Effector memory CD4-positive, alpha-beta T cell (primary cell): ENCODE data around the gene ARID1A.
A peak's percentile ranks its signal among the peaks of the same experiment; 100 is the strongest.

ENCODE experiments used
- DNase-seq, 3 donors: peaks; one replicate each; pipeline ENCODE4 v3.0.0-alpha.2; 2020
- H3K27ac ChIP-seq: 2 replicates; pipeline ENCODE4 v1.7.0; 2013; ENCODE audit warnings: mild to moderate bottlenecking, low read length, moderate library complexity; ENCODE audit not compliant: insufficient read depth, poor library complexity, severe bottlenecking
- H3K27me3 ChIP-seq: replicated peaks from 2 replicates; pipeline ENCODE4 v1.7.0; 2013; ENCODE audit warnings: mild to moderate bottlenecking, low read length; ENCODE audit not compliant: insufficient read depth, control insufficient read depth, poor library complexity, severe bottlenecking
- H3K36me3 ChIP-seq: 2 replicates; pipeline ENCODE4 v1.7.0; 2013; ENCODE audit warnings: mild to moderate bottlenecking, low read length, moderate library complexity; ENCODE audit not compliant: control insufficient read depth, insufficient read depth
- H3K4me1 ChIP-seq: 2 replicates; pipeline ENCODE4 v1.7.0; 2013; ENCODE audit warnings: low read length, mild to moderate bottlenecking; ENCODE audit not compliant: control insufficient read depth, insufficient read depth, poor library complexity, severe bottlenecking
- H3K4me3 ChIP-seq: 2 replicates; pipeline ENCODE4 v1.7.0; 2013; ENCODE audit warnings: low read length, low read depth, mild to moderate bottlenecking; ENCODE audit not compliant: insufficient read depth, poor library complexity, severe bottlenecking
- H3K9me3 ChIP-seq: 2 replicates; pipeline ENCODE4 v1.7.0; 2013; ENCODE audit warnings: mild to moderate bottlenecking, low read length, moderate library complexity; ENCODE audit not compliant: control insufficient read depth

ARID1A gene

GRCh38 chr1:26775666-26776065 is 79.9 kb downstream of the ARID1A start:
- H3K36me3 ChIP-seq = peaks cover 100% of the 10 kb centered on the region
- DNase-seq = no peak
- H3K4me3 ChIP-seq = no peak overlapping the region
- H3K27me3 ChIP-seq = no peaks in the 10 kb centered on the region
- no peaks in the 10 kb centered on the region for H3K4me1 ChIP-seq
- H3K27ac ChIP-seq = no peak overlapping the region
- no peaks in the 10 kb centered on the region for H3K9me3 ChIP-seq

DNA sequence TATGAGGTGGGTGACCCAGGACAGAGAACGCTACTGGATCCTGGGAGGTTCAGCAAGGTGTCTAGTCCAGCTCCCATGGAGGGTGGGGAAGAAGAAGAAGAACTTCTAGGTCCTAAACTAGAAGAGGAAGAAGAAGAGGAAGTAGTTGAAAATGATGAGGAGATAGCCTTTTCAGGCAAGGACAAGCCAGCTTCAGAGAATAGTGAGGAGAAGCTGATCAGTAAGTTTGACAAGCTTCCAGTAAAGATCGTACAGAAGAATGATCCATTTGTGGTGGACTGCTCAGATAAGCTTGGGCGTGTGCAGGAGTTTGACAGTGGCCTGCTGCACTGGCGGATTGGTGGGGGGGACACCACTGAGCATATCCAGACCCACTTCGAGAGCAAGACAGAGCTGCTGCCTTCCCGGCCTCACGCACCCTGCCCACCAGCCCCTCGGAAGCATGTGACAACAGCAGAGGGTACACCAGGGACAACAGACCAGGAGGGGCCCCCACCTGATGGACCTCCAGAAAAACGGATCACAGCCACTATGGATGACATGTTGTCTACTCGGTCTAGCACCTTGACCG is 83.4 kb downstream of the ARID1A start:
- Histone ChIP-seq H3K9me3 (no peaks in the 10 kb centered on the region), H3K4me3 (no peak overlapping the region), H3K36me3 (peaks cover 75% of the 10 kb centered on the region), H3K27me3 (no peaks in the 10 kb centered on the region), H3K27ac (no peak overlapping the region), H3K4me1 (no peaks in the 10 kb centered on the region)
- no peak for DNase-seq

GRCh38 chr1:26780344-26780957 is 84.6 kb downstream of the ARID1A start:
- H3K9me3 ChIP-seq = no peaks in the 10 kb centered on the region
- no peak overlapping the region for H3K4me3 ChIP-seq
- H3K27me3 ChIP-seq = no peaks in the 10 kb centered on the region
- peaks cover 1% of the 10 kb centered on the region for H3K4me1 ChIP-seq
- peaks cover 62% of the 10 kb centered on the region for H3K36me3 ChIP-seq
- H3K27ac ChIP-seq = peak overlapping the region; percentile 8
- DNase-seq = no peak

GRCh38 chr1:26781206-26781825 is 85.5 kb downstream of the ARID1A start:
- Histone ChIP-seq H3K9me3 (no peaks in the 10 kb centered on the region), H3K4me1 (peaks cover 10% of the 10 kb centered on the region), H3K27me3 (no peaks in the 10 kb centered on the region), H3K4me3 (no peak overlapping the region), H3K27ac (no peak overlapping the region), H3K36me3 (peaks cover 54% of the 10 kb centered on the region)
- no peak for DNase-seq

- no peaks in the 10 kb centered on the region for H3K27me3 ChIP-seq
- peaks cover 40% of the 10 kb centered on the region for H3K36me3 ChIP-seq
- peaks cover 21% of the 10 kb centered on the region for H3K4me1 ChIP-seq
- H3K27ac ChIP-seq = peak overlapping the region; percentile 5
- no peaks in the 10 kb centered on the region for H3K9me3 ChIP-seq
- no peak overlapping the region for H3K4me3 ChIP-seq
- DNase-seq = no peak
Measured at GRCh38 chr1:26782521-26783212, 86.9 kb downstream of the ARID1A start.

DNA sequence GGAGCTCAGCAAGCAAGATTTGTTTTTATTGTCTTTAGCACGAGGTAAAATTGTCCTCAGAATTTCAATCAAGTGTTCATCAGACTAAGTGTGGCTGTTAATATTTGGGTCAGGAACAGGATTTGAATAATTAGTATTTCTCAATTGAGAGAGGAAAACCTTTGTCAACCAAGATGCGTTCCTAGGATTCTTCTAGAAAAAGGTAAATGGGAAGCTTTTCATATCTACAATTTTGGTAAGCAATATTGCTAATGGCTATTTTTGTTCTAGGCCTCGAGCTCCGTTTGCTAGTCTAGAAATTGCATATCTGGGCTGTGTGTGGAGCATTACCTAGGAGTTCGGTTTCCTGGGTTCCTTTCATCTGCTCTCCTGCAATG is 87.8 kb downstream of the ARID1A start:
- H3K4me3 ChIP-seq = no peak overlapping the region
- peaks cover 21% of the 10 kb centered on the region for H3K4me1 ChIP-seq
- no peak for DNase-seq
- H3K36me3 ChIP-seq = peaks cover 30% of the 10 kb centered on the region
- no peak overlapping the region for H3K27ac ChIP-seq
- H3K9me3 ChIP-seq = no peaks in the 10 kb centered on the region
- H3K27me3 ChIP-seq = no peaks in the 10 kb centered on the region

GRCh38 chr1:26784023-26784871 is 88.4 kb downstream of the ARID1A start:
- H3K36me3 ChIP-seq = peaks cover 24% of the 10 kb centered on the region
- H3K9me3 ChIP-seq = no peaks in the 10 kb centered on the region
- DNase-seq = no peak
- peaks cover 21% of the 10 kb centered on the region for H3K4me1 ChIP-seq
- H3K4me3 ChIP-seq = no peak overlapping the region
- no peak overlapping the region for H3K27ac ChIP-seq
- H3K27me3 ChIP-seq = no peaks in the 10 kb centered on the region

- peaks cover 27% of the 10 kb centered on the region for H3K4me1 ChIP-seq
- no peak overlapping the region for H3K27ac ChIP-seq
- no peak for DNase-seq
- H3K4me3 ChIP-seq = no peak overlapping the region
- H3K36me3 ChIP-seq = peaks cover 18% of the 10 kb centered on the region
- H3K9me3 ChIP-seq = no peaks in the 10 kb centered on the region
- H3K27me3 ChIP-seq = no peaks in the 10 kb centered on the region
Measured at GRCh38 chr1:26784886-26785285, 89.1 kb downstream of the ARID1A start.

GRCh38 chr1:26785611-26786436 is 90.0 kb downstream of the ARID1A start:
- Histone ChIP-seq H3K27ac (peak overlapping the region; percentile 98), H3K9me3 (no peaks in the 10 kb centered on the region), H3K4me3 (peak overlapping the region; percentile 82), H3K4me1 (peaks cover 36% of the 10 kb centered on the region), H3K36me3 (peaks cover 9% of the 10 kb centered on the region), H3K27me3 (no peaks in the 10 kb centered on the region)
- DNase-seq = no peak
